ENCODE measurements around the gene TSTD2.

Gene TSTD2

GRCh38 chr9:97632985-97633858, at the start of gene TSTD2, which contains the start of gene NCBP1:
TSTD2 (minus strand) TSS chr9:97633368; CDS start chr9:97627562, 5,806 bp downstream.
NCBP1 (plus strand) TSS chr9:97633821; CDS start chr9:97633882, 61 bp downstream.
- Mint-ChIP-seq H3K27me3 (ENCODE audit: low read depth) (no peaks in the 10 kb centered on the region), H3K4me3 (peak within 1 kb of the TSS; percentile 92 to 95 (median 92)), H3K9me3 (no peaks in the 10 kb centered on the region), H3K4me1 (peaks cover 50% of the 10 kb centered on the region), H3K36me3 (ENCODE audit: low read depth) (no peaks in the 10 kb centered on the region), H3K27ac (peak within 1 kb of the TSS; percentile 96 to 100 (median 99))
- no peak for TF ChIP-seq CTCF (IDR thresholded peaks at IDR 0.05; ENCODE audit: unreplicated experiment in 3 of 3)

GRCh38 chr9:97682242-97682641, 49.1 kb upstream of the TSTD2 start:
- no peaks in the 10 kb centered on the region for H3K9me3 Mint-ChIP-seq
- no peak for TF ChIP-seq CTCF (IDR thresholded peaks at IDR 0.05; ENCODE audit: unreplicated experiment in 3 of 3)
- H3K36me3 Mint-ChIP-seq (ENCODE audit: low read depth), result peaks cover 49% of the 10 kb centered on the region
- H3K4me1 Mint-ChIP-seq, result no peaks in the 10 kb centered on the region
- H3K4me3 Mint-ChIP-seq, result no peak overlapping the region
- H3K27me3 Mint-ChIP-seq (ENCODE audit: low read depth), result no peaks in the 10 kb centered on the region
- peak overlapping the region in 2 of 3 experiments; percentile 28 to 58 for H3K27ac Mint-ChIP-seq

- H3K27me3 Mint-ChIP-seq (ENCODE audit: low read depth), result no peaks in the 10 kb centered on the region
- TF ChIP-seq CTCF (IDR thresholded peaks at IDR 0.05; ENCODE audit: unreplicated experiment in 3 of 3), result no peak
- no peak overlapping the region for H3K4me3 Mint-ChIP-seq
- H3K4me1 Mint-ChIP-seq, result no peaks in the 10 kb centered on the region
- peaks cover 64% of the 10 kb centered on the region for H3K36me3 Mint-ChIP-seq (ENCODE audit: low read depth)
- H3K27ac Mint-ChIP-seq, result no peak overlapping the region
- H3K9me3 Mint-ChIP-seq, result no peaks in the 10 kb centered on the region
These were observed 42.5 kb upstream of the TSTD2 start for GRCh38 chr9:97675655-97676054.

GRCh38 chr9:97673922-97674321, 40.8 kb upstream of the TSTD2 start:
- no peak for TF ChIP-seq CTCF (IDR thresholded peaks at IDR 0.05; ENCODE audit: unreplicated experiment in 3 of 3)

GRCh38 chr9:97672403-97672802, 39.2 kb upstream of the TSTD2 start:
- H3K4me3 Mint-ChIP-seq, result no peak overlapping the region
- no peak for TF ChIP-seq CTCF (IDR thresholded peaks at IDR 0.05; ENCODE audit: unreplicated experiment in 3 of 3)
- H3K27ac Mint-ChIP-seq, result no peak overlapping the region

More at GRCh38 chr9:97673922-97674321, 40.8 kb upstream of the TSTD2 start:
- peaks cover 66% of the 10 kb centered on the region for H3K36me3 Mint-ChIP-seq (ENCODE audit: low read depth)
- no peaks in the 10 kb centered on the region for H3K9me3 Mint-ChIP-seq
- no peaks in the 10 kb centered on the region for H3K27me3 Mint-ChIP-seq (ENCODE audit: low read depth)
- no peak overlapping the region for H3K4me3 Mint-ChIP-seq
- no peak overlapping the region for H3K27ac Mint-ChIP-seq
- H3K4me1 Mint-ChIP-seq, result no peaks in the 10 kb centered on the region

More at GRCh38 chr9:97672403-97672802, 39.2 kb upstream of the TSTD2 start:
- peaks cover 69% of the 10 kb centered on the region for H3K36me3 Mint-ChIP-seq (ENCODE audit: low read depth)
- no peaks in the 10 kb centered on the region for H3K9me3 Mint-ChIP-seq
- no peaks in the 10 kb centered on the region for H3K27me3 Mint-ChIP-seq (ENCODE audit: low read depth)
- H3K4me1 Mint-ChIP-seq, result no peaks in the 10 kb centered on the region

All from nephron (organoid).